ENCODE measurements around the gene LZTFL1.

LZTFL1 gene

DNA sequence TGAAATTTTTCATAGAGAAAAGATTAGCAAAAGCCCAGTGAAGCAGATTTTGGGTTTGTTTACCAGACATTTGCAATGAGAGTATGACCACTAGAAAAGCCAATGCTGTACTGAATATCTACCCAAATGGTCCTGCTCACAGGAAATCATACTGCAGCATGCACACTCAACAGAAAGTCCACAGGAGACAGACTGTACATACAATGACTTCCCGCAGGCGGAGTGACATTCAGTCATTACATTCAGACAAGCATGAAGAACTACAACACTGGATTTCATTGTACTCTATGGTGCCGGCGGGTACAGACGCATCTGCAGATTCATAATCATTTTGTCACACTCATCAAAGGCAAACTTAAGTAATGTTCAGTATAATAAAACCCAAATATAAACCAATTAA lies 11.8 kb downstream of the LZTFL1 start:
- TF ChIP-seq, protein P1, sequence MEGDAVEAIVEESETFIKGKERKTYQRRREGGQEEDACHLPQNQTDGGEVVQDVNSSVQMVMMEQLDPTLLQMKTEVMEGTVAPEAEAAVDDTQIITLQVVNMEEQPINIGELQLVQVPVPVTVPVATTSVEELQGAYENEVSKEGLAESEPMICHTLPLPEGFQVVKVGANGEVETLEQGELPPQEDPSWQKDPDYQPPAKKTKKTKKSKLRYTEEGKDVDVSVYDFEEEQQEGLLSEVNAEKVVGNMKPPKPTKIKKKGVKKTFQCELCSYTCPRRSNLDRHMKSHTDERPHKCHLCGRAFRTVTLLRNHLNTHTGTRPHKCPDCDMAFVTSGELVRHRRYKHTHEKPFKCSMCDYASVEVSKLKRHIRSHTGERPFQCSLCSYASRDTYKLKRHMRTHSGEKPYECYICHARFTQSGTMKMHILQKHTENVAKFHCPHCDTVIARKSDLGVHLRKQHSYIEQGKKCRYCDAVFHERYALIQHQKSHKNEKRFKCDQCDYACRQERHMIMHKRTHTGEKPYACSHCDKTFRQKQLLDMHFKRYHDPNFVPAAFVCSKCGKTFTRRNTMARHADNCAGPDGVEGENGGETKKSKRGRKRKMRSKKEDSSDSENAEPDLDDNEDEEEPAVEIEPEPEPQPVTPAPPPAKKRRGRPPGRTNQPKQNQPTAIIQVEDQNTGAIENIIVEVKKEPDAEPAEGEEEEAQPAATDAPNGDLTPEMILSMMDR (IDR thresholded peaks at IDR 0.05; ENCODE audit: insufficient read depth, low read depth, low read length, missing control alignments) = no peak
- no peak overlapping the region for H3K4me3 ChIP-seq (ENCODE audit: low read depth, low read length)
- DNase-seq (ENCODE audit: low read depth) = no peak

- TF ChIP-seq, protein P1 (IDR thresholded peaks at IDR 0.05; ENCODE audit: insufficient read depth, low read depth, low read length, missing control alignments) = no peak
- H3K4me3 ChIP-seq (ENCODE audit: low read depth, low read length) = no peak overlapping the region
- DNase-seq (ENCODE audit: low read depth) = no peak
Observed at GRCh38 chr3:45826908-45827307, 15.0 kb downstream of the LZTFL1 start.

DNA sequence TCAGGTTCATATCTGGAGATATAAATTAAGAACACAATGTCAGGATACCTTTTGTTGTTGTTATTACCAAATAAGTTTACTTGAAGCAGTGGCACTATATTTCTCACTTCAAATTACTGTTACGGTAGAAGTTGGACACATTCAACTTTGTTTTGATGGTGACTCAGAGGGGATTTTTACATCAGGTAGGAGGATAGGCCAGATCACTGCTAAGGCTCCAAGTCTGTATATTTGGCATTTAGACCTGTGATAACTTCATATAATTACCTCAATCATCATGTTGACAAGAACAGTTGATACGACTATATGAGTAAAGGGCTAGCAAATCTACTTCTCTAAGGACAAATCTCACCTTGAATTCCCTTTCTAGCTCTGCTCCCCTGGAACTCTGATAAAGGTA lies 15.6 kb downstream of the LZTFL1 start:
- TF ChIP-seq, protein P1 (IDR thresholded peaks at IDR 0.05; ENCODE audit: insufficient read depth, low read depth, low read length, missing control alignments) = no peak
- H3K4me3 ChIP-seq (ENCODE audit: low read depth, low read length) = no peak overlapping the region
- DNase-seq (ENCODE audit: low read depth) = no peak

- H3K4me3 ChIP-seq (ENCODE audit: low read depth, low read length) = no peak overlapping the region
- no peak for DNase-seq (ENCODE audit: low read depth)
- TF ChIP-seq, protein P1 (IDR thresholded peaks at IDR 0.05; ENCODE audit: insufficient read depth, low read depth, low read length, missing control alignments) = no peak
Observed at GRCh38 chr3:45821127-45821526, 20.8 kb downstream of the LZTFL1 start.

DNA sequence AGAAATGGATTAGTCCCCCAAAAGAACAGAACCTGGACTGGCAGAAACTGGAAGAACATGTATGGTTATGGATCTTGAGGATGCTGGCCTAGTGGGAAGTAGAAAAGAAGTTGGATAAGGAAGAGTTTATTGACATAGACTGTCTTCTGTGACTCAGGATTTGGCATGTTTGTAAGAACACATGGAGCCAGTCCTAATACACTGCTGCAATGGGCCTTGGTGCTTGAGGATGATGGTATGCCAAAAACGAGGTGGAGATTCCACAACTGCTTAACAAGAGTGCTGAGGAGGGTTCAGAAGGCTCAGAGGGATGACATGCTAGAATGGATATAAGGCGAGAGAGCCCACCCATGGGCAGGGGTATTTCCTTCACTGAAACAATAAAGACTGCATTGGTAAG lies 22.4 kb downstream of the LZTFL1 start:
- H3K4me3 ChIP-seq (ENCODE audit: low read depth, low read length) = no peak overlapping the region
- TF ChIP-seq, protein P1 (IDR thresholded peaks at IDR 0.05; ENCODE audit: insufficient read depth, low read depth, low read length, missing control alignments) = no peak
- no peak for DNase-seq (ENCODE audit: low read depth)

- H3K4me3 ChIP-seq (ENCODE audit: low read depth, low read length) = no peak overlapping the region
- TF ChIP-seq, protein P1 (IDR thresholded peaks at IDR 0.05; ENCODE audit: insufficient read depth, low read depth, low read length, missing control alignments) = no peak
- no peak for DNase-seq (ENCODE audit: low read depth)
Observed at GRCh38 chr3:45817831-45818522, 23.9 kb downstream of the LZTFL1 start.

DNA sequence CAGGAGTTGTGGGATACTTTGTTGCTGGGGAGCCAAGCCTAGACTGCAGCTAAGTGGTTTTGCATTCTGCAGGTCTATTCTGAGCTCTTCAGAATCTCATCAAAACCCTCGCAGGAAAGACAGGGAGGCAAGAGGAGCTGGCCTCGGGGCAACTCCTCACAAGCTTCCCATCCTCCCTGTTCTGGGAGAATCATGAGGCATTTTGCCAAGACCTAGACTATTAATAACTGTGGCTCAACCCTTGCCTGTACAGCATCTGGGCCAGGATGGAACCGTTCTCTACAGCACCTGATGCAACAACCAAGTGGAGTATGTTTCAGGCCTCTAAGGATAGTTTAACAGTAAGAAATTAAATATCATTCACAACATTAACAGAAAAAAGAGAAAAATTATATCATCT lies 25.4 kb downstream of the LZTFL1 start:
- no peak for DNase-seq (ENCODE audit: low read depth)
- H3K4me3 ChIP-seq (ENCODE audit: low read depth, low read length) = no peak overlapping the region
- TF ChIP-seq, protein P1 (IDR thresholded peaks at IDR 0.05; ENCODE audit: insufficient read depth, low read depth, low read length, missing control alignments) = no peak
